ENCODE data around the gene FPR2. TPM values are rescaled to one million over a fixed set of nuclear protein-coding genes. Genes with fewer than 3 reads are reported as not detected.

The FPR2 gene, protein sequence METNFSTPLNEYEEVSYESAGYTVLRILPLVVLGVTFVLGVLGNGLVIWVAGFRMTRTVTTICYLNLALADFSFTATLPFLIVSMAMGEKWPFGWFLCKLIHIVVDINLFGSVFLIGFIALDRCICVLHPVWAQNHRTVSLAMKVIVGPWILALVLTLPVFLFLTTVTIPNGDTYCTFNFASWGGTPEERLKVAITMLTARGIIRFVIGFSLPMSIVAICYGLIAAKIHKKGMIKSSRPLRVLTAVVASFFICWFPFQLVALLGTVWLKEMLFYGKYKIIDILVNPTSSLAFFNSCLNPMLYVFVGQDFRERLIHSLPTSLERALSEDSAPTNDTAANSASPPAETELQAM
- 10 to 100 TPM in 1 of 2 donors, 1 to 10 TPM in 1; 7.3 to 50.4 TPM for total RNA-seq
- 100 to 1,000 TPM in 1 of 2 donors, under 1 TPM in 1; 0.79 to 234 TPM for polyA plus RNA-seq
- long read RNA-seq, donor 1, result 0 reads
- long read RNA-seq, donor 2, result 0 reads
- long read RNA-seq, donor 3, result 0 reads
- long read RNA-seq, donor 4, result 0 reads
- long read RNA-seq, donor 5, result 0 reads

DNA sequence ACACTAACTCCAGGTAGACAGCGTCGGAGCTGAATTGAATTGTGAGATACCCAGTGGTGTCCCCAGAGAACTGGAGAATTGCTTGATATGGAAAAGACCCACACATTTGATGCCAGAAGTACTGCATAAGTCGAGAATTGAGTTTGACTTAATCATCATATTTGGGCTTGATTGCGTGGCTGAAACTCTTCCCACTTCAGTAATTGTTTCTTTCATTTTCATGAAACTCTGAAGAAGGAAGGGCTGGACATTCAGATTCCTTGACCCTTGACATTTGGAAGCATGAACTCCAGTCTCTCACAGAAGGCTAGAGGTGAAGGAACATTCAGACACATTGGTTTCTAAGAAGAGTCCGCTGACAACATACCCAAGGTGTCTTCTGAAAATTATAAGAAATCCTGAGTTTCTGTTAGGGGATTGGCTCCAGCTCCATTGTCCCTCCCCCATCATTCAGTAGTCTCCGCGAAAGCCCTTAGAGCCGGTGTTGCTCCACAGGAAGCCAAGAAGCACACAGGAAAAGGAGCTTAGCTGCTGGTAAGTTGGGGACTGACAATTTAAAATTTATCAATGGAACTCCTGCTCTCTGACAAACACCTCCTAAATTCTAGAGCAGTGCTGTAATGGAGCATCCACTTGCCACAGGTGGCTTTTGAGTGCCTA lies at the start of gene FPR2:
TSS of gene FPR2 (plus strand) at position 484 of the 660 bp plus-strand sequence. CDS start 7,479 bp downstream, outside the sequence.
- Histone ChIP-seq H3K4me1 (ENCODE audit: control insufficient read depth in 5 of 5, insufficient read depth in 5 of 5, low read length in 5 of 5) (no peaks in the 10 kb centered on the region), H3K9ac (ENCODE audit: insufficient read depth in 1 of 2, low read length in 2 of 2) (no peak within 1 kb of the TSS), H3K9me3 (ENCODE audit: control insufficient read depth in 4 of 4, insufficient read depth in 3 of 4, low read length in 3 of 4) (peaks cover 0 to 4% (median 0%) of the 10 kb centered on the region in 4 donors), H3K27me3 (ENCODE audit: control insufficient read depth in 3 of 3, insufficient read depth in 3 of 3, low read length in 2 of 3) (peaks cover 4 to 12% (median 4%) of the 10 kb centered on the region in 3 donors), H3K4me3 (no peak within 1 kb of the TSS), H3K36me3 (ENCODE audit: control insufficient read depth in 4 of 4, insufficient read depth in 4 of 4, low read length in 4 of 4) (no peaks in the 10 kb centered on the region), H3K27ac (ENCODE audit: low read depth in 1 of 2, low read length in 1 of 2) (no peak within 1 kb of the TSS)
- DNase-seq (no peak), ATAC-seq (ENCODE audit: insufficient read depth, low FRiP score) (no peak)
- TF ChIP-seq, protein P1, sequence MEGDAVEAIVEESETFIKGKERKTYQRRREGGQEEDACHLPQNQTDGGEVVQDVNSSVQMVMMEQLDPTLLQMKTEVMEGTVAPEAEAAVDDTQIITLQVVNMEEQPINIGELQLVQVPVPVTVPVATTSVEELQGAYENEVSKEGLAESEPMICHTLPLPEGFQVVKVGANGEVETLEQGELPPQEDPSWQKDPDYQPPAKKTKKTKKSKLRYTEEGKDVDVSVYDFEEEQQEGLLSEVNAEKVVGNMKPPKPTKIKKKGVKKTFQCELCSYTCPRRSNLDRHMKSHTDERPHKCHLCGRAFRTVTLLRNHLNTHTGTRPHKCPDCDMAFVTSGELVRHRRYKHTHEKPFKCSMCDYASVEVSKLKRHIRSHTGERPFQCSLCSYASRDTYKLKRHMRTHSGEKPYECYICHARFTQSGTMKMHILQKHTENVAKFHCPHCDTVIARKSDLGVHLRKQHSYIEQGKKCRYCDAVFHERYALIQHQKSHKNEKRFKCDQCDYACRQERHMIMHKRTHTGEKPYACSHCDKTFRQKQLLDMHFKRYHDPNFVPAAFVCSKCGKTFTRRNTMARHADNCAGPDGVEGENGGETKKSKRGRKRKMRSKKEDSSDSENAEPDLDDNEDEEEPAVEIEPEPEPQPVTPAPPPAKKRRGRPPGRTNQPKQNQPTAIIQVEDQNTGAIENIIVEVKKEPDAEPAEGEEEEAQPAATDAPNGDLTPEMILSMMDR (IDR thresholded peaks at IDR 0.05; ENCODE audit: control extremely low read depth, extremely low read depth), result no peak
- WGBS, 2 donors, result 41 to 47% methylated on average over 8 of the region's 8 CpGs

DNA sequence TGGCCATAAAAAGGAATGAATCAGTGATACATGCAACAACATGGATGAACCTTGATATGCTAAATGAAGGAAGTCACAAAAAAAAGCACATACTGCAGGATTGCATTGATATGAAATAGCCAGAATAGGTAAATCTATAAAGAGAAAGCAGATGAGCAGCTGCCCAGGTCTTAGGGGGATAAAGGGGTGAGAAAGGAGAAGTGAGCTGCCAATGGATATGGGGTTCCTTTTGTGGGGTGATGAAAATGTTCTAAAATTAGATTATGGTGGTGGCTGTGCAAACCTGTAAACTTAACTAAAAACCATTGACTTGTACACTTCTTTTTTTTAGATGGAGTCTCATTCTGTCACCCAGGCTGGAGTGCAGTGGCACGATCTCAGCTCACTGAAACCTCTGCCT lies 49.3 kb upstream of the FPR2 start:
- peaks cover 0 to 6% (median 3%) of the 10 kb centered on the region in 4 donors for H3K36me3 ChIP-seq (ENCODE audit: control insufficient read depth in 4 of 4, insufficient read depth in 4 of 4, low read length in 4 of 4)
- no peak overlapping the region for H3K9ac ChIP-seq (ENCODE audit: insufficient read depth in 1 of 2, low read length in 2 of 2)
- no peak overlapping the region for H3K4me3 ChIP-seq
- WGBS, 2 donors, result 84 to 93% methylated on average over 1 of the region's 1 CpG
- TF ChIP-seq, protein P1 (IDR thresholded peaks at IDR 0.05; ENCODE audit: control extremely low read depth, extremely low read depth), result no peak
- H3K27me3 ChIP-seq (ENCODE audit: control insufficient read depth in 3 of 3, insufficient read depth in 3 of 3, low read length in 2 of 3), result peaks cover 0 to 8% (median 0%) of the 10 kb centered on the region in 3 donors
- H3K9me3 ChIP-seq (ENCODE audit: control insufficient read depth in 4 of 4, insufficient read depth in 3 of 4, low read length in 3 of 4), result no peaks in the 10 kb centered on the region
- no peak overlapping the region for H3K27ac ChIP-seq (ENCODE audit: low read depth in 1 of 2, low read length in 1 of 2)
- ATAC-seq (ENCODE audit: insufficient read depth, low FRiP score) (no peak), DNase-seq (no peak)
- no peaks in the 10 kb centered on the region for H3K4me1 ChIP-seq (ENCODE audit: control insufficient read depth in 5 of 5, insufficient read depth in 5 of 5, low read length in 5 of 5)

DNA sequence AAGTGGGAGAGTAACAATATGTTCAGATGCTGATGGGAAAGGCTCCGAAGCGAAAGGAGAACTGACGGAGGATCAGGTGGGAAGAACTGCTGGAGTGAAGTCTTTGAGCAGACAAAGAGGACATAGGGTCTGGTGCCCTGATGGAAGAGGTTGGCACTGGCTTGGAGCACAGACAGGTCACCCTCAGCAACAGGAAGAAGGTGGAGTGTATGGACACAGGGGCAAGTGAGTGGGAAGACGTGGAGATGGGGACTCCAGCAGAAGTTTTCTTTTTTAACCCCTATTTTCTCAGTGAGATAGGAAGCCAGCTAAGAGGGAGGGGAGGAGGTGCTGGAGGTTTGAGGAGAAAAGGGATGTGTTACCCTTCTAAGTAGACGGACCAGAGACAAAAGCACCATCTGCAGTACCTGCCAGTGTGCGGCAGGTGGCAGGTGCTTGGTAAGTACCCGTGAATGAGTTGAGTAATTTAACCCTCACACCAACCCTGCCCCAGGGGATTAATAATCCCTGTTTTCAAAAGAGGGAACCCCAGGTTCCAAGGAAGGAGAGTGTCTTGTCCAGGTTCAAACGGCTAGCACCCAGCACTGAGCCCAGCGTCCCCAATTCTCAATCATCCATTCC lies 48.4 kb upstream of the FPR2 start:
- TF ChIP-seq, protein P1 (IDR thresholded peaks at IDR 0.05; ENCODE audit: control extremely low read depth, extremely low read depth), result no peak
- WGBS, 2 donors, result 44 to 46% methylated on average over 9 of the region's 9 CpGs

More for the DNA sequence above, 48.4 kb upstream of the FPR2 start:
- DNase-seq (no peak), ATAC-seq (ENCODE audit: insufficient read depth, low FRiP score) (no peak)
- no peak overlapping the region for H3K9ac ChIP-seq (ENCODE audit: insufficient read depth in 1 of 2, low read length in 2 of 2)
- no peak overlapping the region for H3K4me3 ChIP-seq
- peaks cover 0 to 15% (median 0%) of the 10 kb centered on the region in 3 donors for H3K27me3 ChIP-seq (ENCODE audit: control insufficient read depth in 3 of 3, insufficient read depth in 3 of 3, low read length in 2 of 3)
- peaks cover 0 to 3% (median 0%) of the 10 kb centered on the region in 4 donors for H3K9me3 ChIP-seq (ENCODE audit: control insufficient read depth in 4 of 4, insufficient read depth in 3 of 4, low read length in 3 of 4)
- H3K27ac ChIP-seq (ENCODE audit: low read depth in 1 of 2, low read length in 1 of 2), result no peak overlapping the region
- peaks cover 0 to 3% (median 1%) of the 10 kb centered on the region in 4 donors for H3K36me3 ChIP-seq (ENCODE audit: control insufficient read depth in 4 of 4, insufficient read depth in 4 of 4, low read length in 4 of 4)
- no peaks in the 10 kb centered on the region for H3K4me1 ChIP-seq (ENCODE audit: control insufficient read depth in 5 of 5, insufficient read depth in 5 of 5, low read length in 5 of 5)
